Endothelial cell of umbilical vein (primary cell): ENCODE data around the gene THAP10. TPM values are rescaled to one million over a fixed set of nuclear protein-coding genes. Genes with fewer than 3 reads are reported as not detected.

Experiments
- BruUV-seq: library from RNA; stranded (reverse); fragments of 400-500 nt; replicated peaks from 2 replicates; lab custom pipeline; 2021; lab: Mats Ljungman, UMichigan
- CTCF ChIA-PET: fragments of 300-600, 350-600 bp; sonication (Branson Sonifier 250); formaldehyde crosslinking; loops from one replicate; lab custom pipeline; 2021; ENCODE audit warnings: antibody characterized with exemption, inconsistent platforms; lab: Charles Lee
- POLR2A ChIA-PET: fragments of 300-600, 350-600 bp; sonication (Branson Sonifier 250); formaldehyde crosslinking; loops from one replicate; lab custom pipeline; 2021; ENCODE audit warnings: antibody characterized with exemption, inconsistent platforms; lab: Charles Lee
- DNase-seq: peaks from one replicate; pipeline ENCODE4 v3.0.0-alpha.2; 2011; ENCODE audit warnings: low read depth, low spot score
- FAIRE-seq: peaks from 2 replicates; lab custom pipeline; 2011; peaks lifted over from hg19 to GRCh38; lab: Jason Lieb, UNC
- H2AFZ ChIP-seq: 2 replicates; pipeline ENCODE4 v1.6.0; 2012; ENCODE audit warnings: low read depth, low read length, control low read depth, inconsistent platforms
- H3K27ac ChIP-seq: 2 replicates; pipeline ENCODE4 v1.5.1; 2011; ENCODE audit warnings: low read depth, mild to moderate bottlenecking, control low read depth, low read length, moderate library complexity; ENCODE audit not compliant: insufficient read depth
- H3K27me3 ChIP-seq, 2 experiments: 2 replicates each; pipeline versions ENCODE4 v1.6.0 to v1.6.1; 2011; ENCODE audit warnings: low read length in 2 of 2, mixed read lengths in 1 of 2; ENCODE audit not compliant: control insufficient read depth in 2 of 2, insufficient read depth in 2 of 2
- H3K36me3 ChIP-seq, 2 experiments: 2 replicates in 1 of 2; 3 replicates in 1 of 2; pipeline ENCODE4 v1.5.1; 2011; ENCODE audit warnings: low read length in 2 of 2, mild to moderate bottlenecking in 1 of 2, moderate library complexity in 1 of 2; ENCODE audit not compliant: control insufficient read depth in 2 of 2, insufficient read depth in 2 of 2; ENCODE audit errors: extremely low read depth in 1 of 2
- H3K4me1 ChIP-seq: 3 replicates; pipeline ENCODE4 v1.5.1; 2011; ENCODE audit warnings: mild to moderate bottlenecking, low read length; ENCODE audit not compliant: control insufficient read depth, insufficient read depth; ENCODE audit errors: extremely low read depth
- H3K4me2 ChIP-seq: 2 replicates; pipeline ENCODE4 v1.6.1; 2011; ENCODE audit warnings: low read length, control low read depth, mixed read lengths; ENCODE audit not compliant: insufficient read depth
- H3K4me3 ChIP-seq, 3 experiments: fragments of 200-600 bp in 1 of 3; sonication (generic), shearing (Covaris generic) in 1 of 3; replicated peaks in 1 of 3; 2 replicates each; pipeline ENCODE4 v1.5.1; 2011 to 2016; ENCODE audit warnings: control low read depth in 3 of 3, low read length in 3 of 3, mild to moderate bottlenecking in 2 of 3, inconsistent platforms in 1 of 3, low read depth in 1 of 3, moderate library complexity in 1 of 3; ENCODE audit not compliant: insufficient read depth in 1 of 3
- H3K79me2 ChIP-seq: 2 replicates; pipeline ENCODE4 v1.6.0; 2012; ENCODE audit warnings: low read length, inconsistent platforms; ENCODE audit not compliant: control insufficient read depth, insufficient read depth
- H3K9ac ChIP-seq: replicated peaks from 2 replicates; pipeline ENCODE3; 2011; ENCODE audit warnings: low read length, control low read depth; ENCODE audit not compliant: insufficient read depth; ENCODE audit errors: extremely low read depth
- H3K9me1 ChIP-seq: replicated peaks from 3 replicates; pipeline ENCODE4 v1.6.0; 2011; ENCODE audit warnings: mild to moderate bottlenecking, low read length; ENCODE audit not compliant: control insufficient read depth, insufficient read depth; ENCODE audit errors: extremely low read depth
- H3K9me3 ChIP-seq: replicated peaks from 2 replicates; pipeline ENCODE4 v1.5.1; 2012; ENCODE audit warnings: low read length, inconsistent platforms; ENCODE audit not compliant: control insufficient read depth, insufficient read depth
- H4K20me1 ChIP-seq: replicated peaks from 2 replicates; pipeline ENCODE3; 2011; ENCODE audit warnings: mild to moderate bottlenecking, low read length; ENCODE audit not compliant: control insufficient read depth, insufficient read depth; ENCODE audit errors: extremely low read depth
- CTCF ChIP-seq, 2 donors: IDR thresholded peaks; 1 replicate in 1 of 2; 2 replicates in 1 of 2; pipeline ENCODE4 v1.5.1; 2011; ENCODE audit warnings: low read length in 2 of 2, mild to moderate bottlenecking in 2 of 2, moderate library complexity in 2 of 2, control low read depth in 1 of 2, inconsistent platforms in 1 of 2, low read depth in 1 of 2; ENCODE audit not compliant: insufficient read depth in 1 of 2; ENCODE audit errors: extremely low read depth in 1 of 2
- EZH2 ChIP-seq: IDR thresholded peaks from 2 replicates; pipeline ENCODE4 v1.6.1; 2012; ENCODE audit warnings: borderline replicate concordance, low read depth, mild to moderate bottlenecking, moderate library complexity, low read length, inconsistent platforms; ENCODE audit not compliant: severe bottlenecking
- FOS ChIP-seq: IDR thresholded peaks from 2 replicates; pipeline ENCODE4 v1.6.1; 2011; ENCODE audit warnings: mild to moderate bottlenecking, low read length, moderate library complexity, borderline replicate concordance; ENCODE audit not compliant: insufficient read depth
- GATA2 ChIP-seq: IDR thresholded peaks from 2 replicates; pipeline ENCODE4 v1.7.0; 2011; ENCODE audit warnings: low read depth, mild to moderate bottlenecking, moderate library complexity, mixed read lengths, low read length; ENCODE audit not compliant: insufficient read length, insufficient read depth
- JUN ChIP-seq: IDR thresholded peaks from 2 replicates; pipeline ENCODE4 v1.6.1; 2011; ENCODE audit warnings: borderline replicate concordance, low read depth; ENCODE audit not compliant: insufficient read length, insufficient read depth
- MYC ChIP-seq: IDR thresholded peaks from one replicate; pipeline ENCODE4 v1.6.1; 2011; ENCODE audit warnings: mild to moderate bottlenecking, low read depth, low read length
- POLR2AphosphoS5 ChIP-seq: IDR thresholded peaks from 2 replicates; pipeline ENCODE4 v1.6.1; 2012; ENCODE audit warnings: low read depth, mild to moderate bottlenecking, control low read depth, low read length, moderate library complexity; ENCODE audit not compliant: insufficient read depth
- dilution Hi-C: fragments of 300-500 bp; cut with MboI; formaldehyde crosslinking; loops from one replicate; pipeline ENCODE4 v1.15.0; 2019; ENCODE audit warnings: low sequenced_read_pairs; ENCODE audit not compliant: extremely low pct_ligation_motif_present
- intact Hi-C: fragments of 100-400 bp; cut with micrococcal nuclease; formaldehyde crosslinking; loops from one replicate; pipeline ENCODE4 v1.10.0; 2022
- polyA plus RNA-seq, 4 experiments: library from polyadenylated mRNA; depleted of rRNA in 3 of 4; stranded (reverse) in 3 of 4; unstranded in 1 of 4; fragments of >200 nt; gene quantifications; 2 replicates each; pipeline versions ENCODE4 v1.2.1 to v1.2.3, GENCODE V29; 2011 to 2012; ENCODE audit warnings: missing spikeins in 1 of 4
- total RNA-seq: library from RNA; stranded (reverse); gene quantifications from 2 replicates; pipeline ENCODE4 v1.2.3, GENCODE V29; 2021

Gene THAP10
- total and polyA plus RNA-seq, 2 donors (not counting 3 experiments of a cell fraction or from before 2014, with no cell fraction given), result 1.7 to 4.0 TPM

GRCh38 chr15:70932397-70932796 is 40.2 kb upstream of the THAP10 start:
- CTCF ChIA-PET, result interaction anchor here (1.2 kb wide), 1 partner anchor 108 kb away, joined by 3 read pairs; no protein-coding TSS in a partner anchor
- Histone ChIP-seq H3K4me3 (no peak overlapping the region), H3K79me2 (no peaks in the 10 kb centered on the region), H3K4me2 (no peak overlapping the region), H3K27ac (no peak overlapping the region), H3K9me3 (no peaks in the 10 kb centered on the region), H3K27me3 (no peaks in the 10 kb centered on the region), H2AFZ (no peak overlapping the region), H3K36me3 (no peaks in the 10 kb centered on the region), H3K9ac (no peak overlapping the region), H3K4me1 (no peaks in the 10 kb centered on the region), H4K20me1 (no peaks in the 10 kb centered on the region), H3K9me1 (no peaks in the 10 kb centered on the region)
- POLR2A ChIA-PET, result no interaction called here
- DNase-seq, result no peak
- no peak for FAIRE-seq
- BruUV-seq, result no TSS peak
- intact Hi-C loops (no loop called here), dilution Hi-C loops (no loop called here)
- TF ChIP-seq MYC, result no peak
- TF ChIP-seq GATA2, result no peak
- TF ChIP-seq CTCF (IDR thresholded peaks at IDR 0.05; ENCODE audit: extremely low read depth in 1 of 2, insufficient read depth in 1 of 2, low read depth in 1 of 2, low read length in 2 of 2), result no peak
- TF ChIP-seq FOS, result no peak
- no peak for TF ChIP-seq EZH2
- TF ChIP-seq JUN, result no peak
- no peak for TF ChIP-seq POLR2AphosphoS5
